RWPE1 (cell line): ENCODE results near the gene FBXO28.

Experiments used
- CTCF ChIA-PET: fragments of 350-600 bp; sonication (Branson Sonifier 250); formaldehyde crosslinking; extraction: SDS; loops from one replicate; lab custom pipeline; 2021; lab: Yijun Ruan, JAX
- POLR2A ChIA-PET: fragments of 400-600 bp; formaldehyde crosslinking; extraction: SDS; loops from one replicate; lab custom pipeline; 2020; ENCODE audit warnings: antibody characterized with exemption; ENCODE audit not compliant: low non-redundant PET; lab: Yijun Ruan, JAX
- DNase-seq: peaks from one replicate; pipeline ENCODE4 v3.0.0; 2012; ENCODE audit warnings: low spot score
- H3K27ac ChIP-seq: fragments of 450-650 bp; 2 replicates; pipeline ENCODE4 v1.5.1; 2017
- TF ChIP-seq, protein P1 (sequence below): fragments of 450-650 bp; conservative IDR thresholded peaks from 2 replicates; pipeline ENCODE4 v1.5.1; 2017; ENCODE audit warnings: low read depth, mild to moderate bottlenecking

FBXO28 gene

DNA sequence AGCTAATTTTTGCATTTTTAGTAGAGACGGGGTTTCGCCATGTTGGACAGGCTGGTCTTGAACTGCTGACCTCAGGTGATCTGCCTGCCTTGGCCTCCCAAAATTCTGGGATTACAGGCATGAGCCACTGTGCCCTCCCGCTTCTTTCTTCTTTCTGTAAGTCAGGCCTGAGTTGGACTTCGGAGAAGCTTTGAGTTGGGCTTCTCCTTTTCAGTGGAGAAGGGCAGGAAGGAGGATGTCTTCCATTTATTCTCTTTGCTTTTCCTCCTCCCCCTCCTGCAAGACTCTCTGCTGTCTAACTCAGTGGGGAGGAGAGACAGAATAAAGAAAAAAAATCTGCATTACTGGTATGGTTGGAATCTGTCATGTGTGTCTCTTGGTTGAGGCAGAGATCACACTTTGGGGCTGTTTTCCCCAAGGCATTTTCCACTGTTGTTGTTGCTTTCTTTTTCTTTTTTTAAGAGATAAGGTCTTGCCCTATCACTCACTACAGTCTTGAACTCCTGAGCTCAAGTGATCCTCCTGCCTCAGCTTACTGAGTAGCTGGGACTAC lies 55.9 kb downstream of the FBXO28 start:
- TF ChIP-seq, protein P1, sequence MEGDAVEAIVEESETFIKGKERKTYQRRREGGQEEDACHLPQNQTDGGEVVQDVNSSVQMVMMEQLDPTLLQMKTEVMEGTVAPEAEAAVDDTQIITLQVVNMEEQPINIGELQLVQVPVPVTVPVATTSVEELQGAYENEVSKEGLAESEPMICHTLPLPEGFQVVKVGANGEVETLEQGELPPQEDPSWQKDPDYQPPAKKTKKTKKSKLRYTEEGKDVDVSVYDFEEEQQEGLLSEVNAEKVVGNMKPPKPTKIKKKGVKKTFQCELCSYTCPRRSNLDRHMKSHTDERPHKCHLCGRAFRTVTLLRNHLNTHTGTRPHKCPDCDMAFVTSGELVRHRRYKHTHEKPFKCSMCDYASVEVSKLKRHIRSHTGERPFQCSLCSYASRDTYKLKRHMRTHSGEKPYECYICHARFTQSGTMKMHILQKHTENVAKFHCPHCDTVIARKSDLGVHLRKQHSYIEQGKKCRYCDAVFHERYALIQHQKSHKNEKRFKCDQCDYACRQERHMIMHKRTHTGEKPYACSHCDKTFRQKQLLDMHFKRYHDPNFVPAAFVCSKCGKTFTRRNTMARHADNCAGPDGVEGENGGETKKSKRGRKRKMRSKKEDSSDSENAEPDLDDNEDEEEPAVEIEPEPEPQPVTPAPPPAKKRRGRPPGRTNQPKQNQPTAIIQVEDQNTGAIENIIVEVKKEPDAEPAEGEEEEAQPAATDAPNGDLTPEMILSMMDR = no peak
- CTCF ChIA-PET = no interaction called here
- H3K27ac ChIP-seq = no peak overlapping the region
- POLR2A ChIA-PET = no interaction called here
- DNase-seq = no peak

DNA sequence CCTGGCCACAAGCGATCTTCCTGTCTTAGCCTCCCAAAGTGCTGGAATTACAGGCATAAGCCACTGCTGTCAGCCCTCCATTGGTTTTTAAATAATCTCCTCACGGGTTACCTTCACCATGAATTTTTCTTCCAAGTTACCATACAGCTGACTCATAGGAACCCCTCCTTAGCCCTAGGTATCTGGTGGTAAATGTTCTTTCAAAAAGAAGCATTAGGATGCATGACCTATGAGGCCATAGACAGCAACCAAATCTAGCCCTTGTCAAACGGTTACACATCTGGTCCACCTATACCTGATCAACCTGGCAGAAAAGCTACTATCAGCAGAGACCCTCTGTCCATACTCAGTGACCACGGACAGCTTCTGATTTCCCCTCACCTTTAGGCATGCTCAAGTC lies 56.4 kb downstream of the FBXO28 start:
- no peak overlapping the region for H3K27ac ChIP-seq
- TF ChIP-seq, protein P1 = no peak
- CTCF ChIA-PET = no interaction called here
- POLR2A ChIA-PET = no interaction called here
- DNase-seq = no peak

DNA sequence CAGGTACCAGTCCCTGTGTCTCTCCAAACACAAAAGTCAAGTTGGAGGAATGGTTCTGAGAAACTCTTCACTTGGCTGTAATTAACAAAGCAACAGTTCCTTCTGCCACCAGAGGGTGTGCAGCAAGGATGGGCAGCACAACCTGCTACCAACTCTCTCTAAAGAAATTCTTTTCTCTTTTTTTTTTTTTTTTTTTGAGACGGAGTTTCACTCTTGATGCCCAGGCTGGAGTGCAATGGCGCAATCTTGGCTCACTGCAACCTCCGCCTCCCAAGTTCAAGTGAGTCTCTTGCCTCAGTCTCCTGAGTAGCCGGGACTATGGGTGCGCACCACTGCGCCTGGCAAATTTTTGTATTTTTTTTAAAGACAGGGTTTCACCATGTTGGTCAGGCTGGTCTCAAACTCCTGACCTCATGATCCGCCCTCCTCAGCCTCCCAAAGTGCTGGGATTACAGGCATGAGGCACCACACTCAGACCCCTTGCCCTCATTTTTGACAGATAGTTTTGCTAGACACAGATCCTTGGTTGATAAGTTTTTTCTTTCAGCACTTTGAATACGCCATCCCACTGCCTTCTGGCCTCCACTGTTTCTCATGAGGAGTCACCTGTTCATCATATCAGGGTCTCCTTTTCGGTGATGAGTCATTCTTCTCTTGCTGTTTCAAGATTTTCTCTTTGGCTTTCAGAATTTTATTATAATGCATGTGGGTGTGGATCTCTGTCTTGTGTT lies 57.0 kb downstream of the FBXO28 start:
- TF ChIP-seq, protein P1 = no peak
- H3K27ac ChIP-seq = no peak overlapping the region
- ChIA-PET CTCF (no interaction called here), POLR2A (no interaction called here)
- DNase-seq = no peak

DNA sequence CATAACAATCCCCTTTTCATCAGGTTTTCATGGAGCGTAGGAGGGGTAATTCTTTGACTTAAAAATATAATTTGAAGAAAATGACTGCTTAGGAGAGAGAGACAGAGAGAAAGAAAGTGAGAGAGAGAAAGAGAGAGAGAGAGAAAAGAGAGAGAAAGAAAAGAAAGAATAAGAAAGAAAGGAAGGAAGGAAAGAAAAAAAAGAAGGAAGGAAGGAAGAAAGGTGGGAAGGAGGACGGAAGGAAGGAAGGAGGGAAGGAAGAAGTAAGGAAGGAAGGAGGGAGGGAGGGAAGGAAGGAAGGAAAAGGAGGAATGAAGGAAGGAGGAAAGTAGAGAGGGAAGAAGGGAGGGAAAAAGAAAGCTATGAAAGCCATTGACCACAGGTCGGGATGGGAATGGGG lies 58.3 kb downstream of the FBXO28 start:
- no peak for DNase-seq
- ChIA-PET CTCF (interaction anchor here (0.6 kb wide), 1 partner anchor 264 kb away, joined by 4 read pairs; no protein-coding TSS in a partner anchor), POLR2A (no interaction called here)
- no peak overlapping the region for H3K27ac ChIP-seq
- TF ChIP-seq, protein P1 = no peak

DNA sequence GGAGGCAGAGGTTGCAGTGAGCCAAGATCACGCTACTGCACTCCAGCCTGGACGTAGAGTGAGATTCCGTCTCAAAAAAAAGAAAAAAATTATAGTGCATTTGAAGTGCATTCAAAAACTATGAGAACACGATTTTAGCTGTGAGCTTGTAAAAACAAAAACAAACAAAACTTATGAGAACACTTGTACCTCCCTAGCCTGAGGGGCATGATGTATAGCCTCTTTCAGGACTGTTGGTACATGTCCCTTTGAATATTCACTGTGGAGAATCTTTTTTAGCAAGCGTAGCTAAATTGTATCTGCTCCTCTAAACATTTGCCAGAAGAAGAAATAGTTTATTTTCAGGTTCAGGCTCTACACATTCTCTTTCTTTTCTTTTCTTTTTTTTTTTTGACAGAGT lies 59.6 kb downstream of the FBXO28 start:
- H3K27ac ChIP-seq = no peak overlapping the region
- ChIA-PET CTCF (interaction anchor here (0.6 to 0.7 kb wide), 2 partner anchors 329 to 755 kb away, joined by 3 read pairs; no protein-coding TSS in a partner anchor), POLR2A (no interaction called here)
- TF ChIP-seq, protein P1 = no peak
- no peak for DNase-seq

DNA sequence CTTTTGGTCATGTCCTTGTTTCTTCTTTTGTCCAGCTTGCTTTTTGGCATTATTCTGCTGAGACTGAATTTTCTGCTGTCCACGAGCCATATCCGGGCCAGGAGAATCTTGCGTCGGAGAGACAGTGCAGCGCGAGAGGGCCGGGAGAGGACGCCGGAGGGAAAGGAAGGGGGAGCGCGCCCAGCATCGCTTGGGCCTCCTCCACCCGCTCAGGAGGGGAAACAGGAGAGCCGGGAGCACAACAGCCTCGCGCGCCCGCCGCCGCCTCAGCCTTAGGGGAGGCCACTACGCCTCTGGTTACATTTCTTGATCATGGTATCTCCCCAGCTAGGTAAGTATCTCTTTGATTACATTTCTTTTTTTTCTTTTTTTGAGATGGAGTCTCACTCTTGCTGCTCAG lies 61.7 kb downstream of the FBXO28 start:
- CTCF ChIA-PET = interaction anchor here (0.7 kb wide), 1 partner anchor 64 kb away, joined by 3 read pairs; no protein-coding TSS in a partner anchor
- no peak overlapping the region for H3K27ac ChIP-seq
- DNase-seq = no peak
- POLR2A ChIA-PET = no interaction called here
- TF ChIP-seq, protein P1 = no peak
